HG03342 (cell line): ENCODE results near the gene CYTL1.
"Not testable (repeated sequence)": the region's sequence is repeated elsewhere in the genome, so short reads cannot be mapped to it uniquely, and the experiment has no call there.

Source experiments
- ATAC-seq: cut with Tn5 transposase; IDR thresholded peaks from one replicate; pipeline ENCODE4 v1.9.1; 2021; ENCODE audit warnings: mild to moderate bottlenecking, moderate library complexity; ENCODE audit not compliant: unreplicated experiment

CYTL1 gene

GRCh38 chr4:5019274-5019673, at the start of gene CYTL1:
TSS of gene CYTL1 (minus strand) at chr4:5019458. CDS start at chr4:5019445, 13 bp downstream.
- no peak for ATAC-seq

- no peak for ATAC-seq
These were observed 48.6 kb upstream of the CYTL1 start for GRCh38 chr4:5067908-5068307.

- ATAC-seq: not testable (repeated sequence)
These were observed 47.7 kb upstream of the CYTL1 start for GRCh38 chr4:5066968-5067367.

GRCh38 chr4:5066101-5066500, 46.8 kb upstream of the CYTL1 start:
- ATAC-seq: no peak

- ATAC-seq: no peak
These were observed 36.2 kb upstream of the CYTL1 start for GRCh38 chr4:5055411-5055810.

GRCh38 chr4:5054532-5054931, 35.3 kb upstream of the CYTL1 start:
- ATAC-seq: no peak

- ATAC-seq: no peak
These were observed 33.6 kb upstream of the CYTL1 start for GRCh38 chr4:5052726-5053425.

- ATAC-seq: no peak
These were observed 33.0 kb upstream of the CYTL1 start for GRCh38 chr4:5052204-5052702.

- ATAC-seq: no peak
These were observed 32.3 kb upstream of the CYTL1 start, which contains the start of gene STK32B for GRCh38 chr4:5051278-5052203. TSS of gene STK32B (plus strand) at chr4:5051480.

GRCh38 chr4:5050520-5051277, 31.4 kb upstream of the CYTL1 start:
- no peak for ATAC-seq

GRCh38 chr4:5048721-5049120, 29.5 kb upstream of the CYTL1 start:
- no peak for ATAC-seq

GRCh38 chr4:5045097-5045496, 25.8 kb upstream of the CYTL1 start:
- no peak for ATAC-seq

GRCh38 chr4:5044341-5044740, 25.1 kb upstream of the CYTL1 start:
- ATAC-seq: no peak

GRCh38 chr4:5043579-5043978, 24.3 kb upstream of the CYTL1 start:
- ATAC-seq: no peak

- no peak for ATAC-seq
These were observed 22.4 kb upstream of the CYTL1 start for GRCh38 chr4:5041699-5042098.

- ATAC-seq: no peak
These were observed 21.8 kb upstream of the CYTL1 start for GRCh38 chr4:5040856-5041620.

- no peak for ATAC-seq
These were observed 20.5 kb upstream of the CYTL1 start for GRCh38 chr4:5039800-5040199.

GRCh38 chr4:5037553-5038551, 18.6 kb upstream of the CYTL1 start:
- no peak for ATAC-seq

- no peak for ATAC-seq
These were observed 17.0 kb upstream of the CYTL1 start for GRCh38 chr4:5036239-5036638.
